OCI-LY3 (cell line): ENCODE measurements around the gene ZNF578.
"Not testable (repeated sequence)": the region's sequence is repeated elsewhere in the genome, so short reads cannot be mapped to it uniquely, and the experiment has no call there.

Experiments used
- H2AFZ ChIP-seq: fragments of 200-600, 300-600 bp; shearing (Covaris generic); 2 replicates; pipeline ENCODE4 v1.6.0; 2014; ENCODE audit warnings: antibody characterized with exemption, low read depth, low read length
- H3K27ac ChIP-seq: fragments of 200-600, 300-600 bp; sonication (generic); 2 replicates; pipeline ENCODE4 v1.5.1; 2014; ENCODE audit warnings: mild to moderate bottlenecking, low read length, moderate library complexity, mixed read lengths
- H3K27me3 ChIP-seq: fragments of 200-600, 300-600 bp; sonication (generic); 2 replicates; pipeline ENCODE4 v1.6.1; 2014; ENCODE audit warnings: low read depth, low read length, mixed read lengths
- H3K36me3 ChIP-seq: fragments of 200-600, 300-600 bp; sonication (generic); replicated peaks from 2 replicates; pipeline ENCODE3; 2014; ENCODE audit warnings: low read depth, low read length, mixed read lengths
- H3K4me1 ChIP-seq: fragments of 300-600, 200-600 bp; sonication (generic); 2 replicates; pipeline ENCODE4 v1.6.1; 2014; ENCODE audit warnings: low read length, mixed read lengths
- H3K4me2 ChIP-seq: fragments of 200-600, 300-600 bp; sonication (generic); 2 replicates; pipeline ENCODE4 v1.6.1; 2014; ENCODE audit warnings: low read length, mixed read lengths
- H3K4me3 ChIP-seq: fragments of 300-600, 200-600 bp; sonication (generic); 2 replicates; pipeline ENCODE4 v1.5.1; 2014; ENCODE audit warnings: antibody characterized with exemption, mild to moderate bottlenecking, low read length, moderate library complexity
- H3K79me2 ChIP-seq: fragments of 300-600, 200-600 bp; shearing (Covaris generic); 2 replicates; pipeline ENCODE4 v1.6.1; 2014; ENCODE audit warnings: mild to moderate bottlenecking, low read length, mixed read lengths
- H3K9ac ChIP-seq: fragments of 300-600, 200-600 bp; shearing (Covaris generic); 2 replicates; pipeline ENCODE4 v1.6.0; 2014; ENCODE audit warnings: mild to moderate bottlenecking, low read length, moderate library complexity
- H3K9me3 ChIP-seq: fragments of 200-600, 300-600 bp; shearing (Covaris generic); 2 replicates; pipeline ENCODE4 v1.6.1; 2014; ENCODE audit warnings: low read length, mixed read lengths; ENCODE audit not compliant: insufficient read depth
- H4K20me1 ChIP-seq: fragments of 200-600, 300-600 bp; sonication (generic); 2 replicates; pipeline ENCODE4 v1.6.1; 2016; ENCODE audit warnings: low read length, mixed read lengths; ENCODE audit not compliant: insufficient read depth
- CTCF ChIP-seq: fragments of 200-600, 300-600 bp; sonication (generic); IDR thresholded peaks from 2 replicates; pipeline ENCODE4 v1.5.1; 2014; ENCODE audit warnings: antibody characterized with exemption, low read length, low read depth
- EZH2phosphoT487 ChIP-seq: fragments of 200-600 bp; shearing (Covaris generic); IDR thresholded peaks from 2 replicates; pipeline ENCODE4 v1.6.1; 2018; ENCODE audit warnings: antibody characterized with exemption, mixed run types, low read depth

ZNF578 gene

GRCh38 chr19:52492201-52492993 lies 39.0 kb downstream of the ZNF578 start:
- Histone ChIP-seq H4K20me1 (no peaks in the 10 kb centered on the region), H3K36me3 (no peaks in the 10 kb centered on the region), H3K4me3 (no peak overlapping the region), H2AFZ (no peak overlapping the region), H3K27ac (no peak overlapping the region), H3K4me2 (no peak overlapping the region), H3K79me2 (no peaks in the 10 kb centered on the region), H3K4me1 (no peaks in the 10 kb centered on the region), H3K9ac (no peak overlapping the region), H3K27me3 (no peaks in the 10 kb centered on the region), H3K9me3 (no peaks in the 10 kb centered on the region)
- TF ChIP-seq EZH2phosphoT487, result no peak
- no peak for TF ChIP-seq CTCF

GRCh38 chr19:52492994-52493470 lies 39.7 kb downstream of the ZNF578 start:
- Histone ChIP-seq H3K27ac (no peak overlapping the region), H3K36me3 (no peaks in the 10 kb centered on the region), H3K27me3 (no peaks in the 10 kb centered on the region), H3K79me2 (no peaks in the 10 kb centered on the region), H3K9ac (no peak overlapping the region), H3K9me3 (no peaks in the 10 kb centered on the region), H3K4me1 (no peaks in the 10 kb centered on the region), H3K4me3 (no peak overlapping the region), H4K20me1 (no peaks in the 10 kb centered on the region), H2AFZ (no peak overlapping the region), H3K4me2 (no peak overlapping the region)
- TF ChIP-seq EZH2phosphoT487 (no peak), CTCF (no peak)

GRCh38 chr19:52494518-52494917 lies 41.2 kb downstream of the ZNF578 start:
- H3K9me3 ChIP-seq, result peaks cover 10% of the 10 kb centered on the region; the same call in 1 of the 2 replicates
- H4K20me1 ChIP-seq, result no peaks in the 10 kb centered on the region
- no peak overlapping the region for H3K4me2 ChIP-seq
- no peaks in the 10 kb centered on the region for H3K79me2 ChIP-seq
- H3K4me3 ChIP-seq, result no peak overlapping the region
- H3K9ac ChIP-seq, result no peak overlapping the region
- no peaks in the 10 kb centered on the region for H3K4me1 ChIP-seq
- no peaks in the 10 kb centered on the region for H3K27me3 ChIP-seq
- no peak overlapping the region for H3K27ac ChIP-seq
- TF ChIP-seq CTCF (no peak), EZH2phosphoT487 (no peak)
- H2AFZ ChIP-seq, result no peak overlapping the region
- no peaks in the 10 kb centered on the region for H3K36me3 ChIP-seq

GRCh38 chr19:52498571-52498970 lies 45.2 kb downstream of the ZNF578 start:
- TF ChIP-seq CTCF (no peak), EZH2phosphoT487 (no peak)
- no peak overlapping the region for H3K27ac ChIP-seq
- H3K79me2 ChIP-seq, result no peaks in the 10 kb centered on the region
- H3K4me2 ChIP-seq, result no peak overlapping the region
- H3K36me3 ChIP-seq, result no peaks in the 10 kb centered on the region
- no peak overlapping the region for H3K9ac ChIP-seq
- peaks cover 11% of the 10 kb centered on the region; the same call in 1 of the 2 replicates for H3K9me3 ChIP-seq
- H3K27me3 ChIP-seq, result no peaks in the 10 kb centered on the region
- H3K4me1 ChIP-seq, result no peaks in the 10 kb centered on the region
- H2AFZ ChIP-seq, result no peak overlapping the region
- no peaks in the 10 kb centered on the region for H4K20me1 ChIP-seq
- H3K4me3 ChIP-seq, result no peak overlapping the region

GRCh38 chr19:52500474-52500873 lies 47.1 kb downstream of the ZNF578 start:
- not testable (repeated sequence) for H2AFZ ChIP-seq, H3K36me3 ChIP-seq

GRCh38 chr19:52500991-52501390 lies 47.6 kb downstream of the ZNF578 start:
- H3K27me3 ChIP-seq, H3K9ac ChIP-seq, H3K27ac ChIP-seq, H4K20me1 ChIP-seq, H3K4me3 ChIP-seq, H3K4me1 ChIP-seq, H3K36me3 ChIP-seq, H3K4me2 ChIP-seq, H3K79me2 ChIP-seq, H2AFZ ChIP-seq: not testable (repeated sequence)
- peaks cover 11% of the 10 kb centered on the region; the same call in 1 of the 2 replicates for H3K9me3 ChIP-seq

More at GRCh38 chr19:52500474-52500873, 47.1 kb downstream of the ZNF578 start:
- not testable (repeated sequence) for H3K4me3 ChIP-seq, H4K20me1 ChIP-seq, H3K4me2 ChIP-seq, H3K9ac ChIP-seq, H3K27ac ChIP-seq, H3K27me3 ChIP-seq, H3K4me1 ChIP-seq, H3K79me2 ChIP-seq
- H3K9me3 ChIP-seq, result peaks cover 11% of the 10 kb centered on the region; the same call in 1 of the 2 replicates
